NCI-H82 treated with DMSO at 0.1 percent for 48 hours (cell line): ENCODE data around the gene PRKCG.
"Not testable (repeated sequence)": the region's sequence is repeated elsewhere in the genome, so short reads cannot be mapped to it uniquely, and the experiment has no call there.

ENCODE experiments used
- DNase-seq: peaks from one replicate; lab custom pipeline; 2025; ENCODE audit not compliant: unreplicated experiment; lab: John Stamatoyannopoulos, UW

PRKCG gene

GRCh38 chr19:53881482-53882390, at the start of gene PRKCG:
Gene PRKCG, plus strand, starts transcription at chr19:53882197. Its CDS starts 298 bp downstream, at chr19:53882495.
- DNase-seq = no peak

GRCh38 chr19:53832861-53833260, 49.1 kb upstream of the PRKCG start:
- not testable (repeated sequence) for DNase-seq

GRCh38 chr19:53838446-53838845, 43.6 kb upstream of the PRKCG start:
- not testable (repeated sequence) for DNase-seq

- DNase-seq = not testable (repeated sequence)
Measured at GRCh38 chr19:53840241-53840640, 41.8 kb upstream of the PRKCG start.

- DNase-seq = not testable (repeated sequence)
Measured at GRCh38 chr19:53840914-53841313, 41.1 kb upstream of the PRKCG start.

- DNase-seq = no peak
Measured at GRCh38 chr19:53844849-53845246, 37.1 kb upstream of the PRKCG start.

GRCh38 chr19:53847555-53847954, 34.4 kb upstream of the PRKCG start:
- no peak for DNase-seq

GRCh38 chr19:53849237-53849676, 32.7 kb upstream of the PRKCG start:
- DNase-seq = no peak

- no peak for DNase-seq
Measured at GRCh38 chr19:53853707-53854106, 28.3 kb upstream of the PRKCG start.

GRCh38 chr19:53864308-53864836, 17.6 kb upstream of the PRKCG start:
- no peak for DNase-seq

GRCh38 chr19:53865523-53865917, 16.5 kb upstream of the PRKCG start:
- no peak for DNase-seq

- no peak for DNase-seq
Measured at GRCh38 chr19:53865918-53866864, 15.8 kb upstream of the PRKCG start.

- DNase-seq = no peak
Measured at GRCh38 chr19:53866865-53867224, 15.2 kb upstream of the PRKCG start.

GRCh38 chr19:53867225-53868090, 14.5 kb upstream of the PRKCG start, which contains the start of gene MYADM:
Gene MYADM, plus strand, starts transcription at chr19:53867883. Its CDS starts 5,647 bp downstream, at chr19:53873530.
- peak; percentile 37 for DNase-seq

- DNase-seq = no peak
Measured at GRCh38 chr19:53868091-53868891, 13.7 kb upstream of the PRKCG start.

GRCh38 chr19:53868892-53869804, 12.8 kb upstream of the PRKCG start:
- no peak for DNase-seq

- not testable (repeated sequence) for DNase-seq
Measured at GRCh38 chr19:53869805-53870484, 12.1 kb upstream of the PRKCG start.

- no peak for DNase-seq
Measured at GRCh38 chr19:53870485-53870844, 11.5 kb upstream of the PRKCG start.
